ENCODE results near the gene ZNF497.

GRCh38 chr19:58385313-58385890, 22.9 kb upstream of the ZNF497 start:
- TF ChIP-seq CTCF (IDR thresholded peaks at IDR 0.05) (no peak), EZH2 (IDR thresholded peaks at IDR 0.05; ENCODE audit: borderline replicate concordance, insufficient read depth, low read depth, low read length, poor library complexity, severe bottlenecking) (no peak)

Data from B cell (primary cell).